ENCODE measurements around the gene COPZ2. TPM values are rescaled to one million over a fixed set of nuclear protein-coding genes. Genes with fewer than 3 reads are reported as not detected.
A peak's percentile ranks its signal among the peaks of the same experiment; 100 is the strongest.

Gene COPZ2
- total RNA-seq, 1 donor from 2014 or later = 4.0 TPM

GRCh38 chr17:47998044-47998443 lies 39.6 kb downstream of the COPZ2 start:
- Mint-ChIP-seq H3K27ac (ENCODE audit: unreplicated experiment) (peak overlapping the region; percentile 94), H3K36me3 (ENCODE audit: low read depth) (peaks cover 3% of the 10 kb centered on the region), H3K27me3 (ENCODE audit: low read depth) (peaks cover 5% of the 10 kb centered on the region)

DNA sequence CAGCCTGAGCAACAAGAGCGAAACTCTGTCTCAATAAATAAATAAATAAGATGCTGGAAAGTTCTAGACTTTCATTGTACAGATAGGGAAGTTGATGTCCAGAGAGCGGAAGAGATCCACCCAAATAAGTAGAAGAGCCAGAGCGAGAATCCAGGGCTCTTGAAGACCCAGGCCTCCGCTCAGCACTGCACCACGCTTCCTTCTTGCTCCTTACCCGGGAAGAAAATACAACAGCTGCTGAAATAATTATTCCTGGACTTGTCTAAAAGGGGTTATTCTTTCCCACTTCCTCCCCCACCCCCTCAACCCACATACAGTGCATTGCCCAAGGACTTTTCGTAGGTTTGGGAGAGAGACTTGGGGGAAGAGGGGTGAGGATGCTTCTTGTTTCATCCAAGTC lies 40.0 kb downstream of the COPZ2 start:
- Mint-ChIP-seq H3K4me3 (peak overlapping the region; percentile 79), H3K27ac (ENCODE audit: unreplicated experiment) (peak overlapping the region; percentile 94), H3K36me3 (ENCODE audit: low read depth) (peaks cover 3% of the 10 kb centered on the region), H3K4me1 (peaks cover 76% of the 10 kb centered on the region), H3K27me3 (ENCODE audit: low read depth) (peaks cover 5% of the 10 kb centered on the region), H3K9me3 (no peaks in the 10 kb centered on the region)
- no peak for TF ChIP-seq CTCF (conservative IDR thresholded peaks at IDR 0.05)
- no peak for DNase-seq (ENCODE audit: low read depth, low spot score)

More at GRCh38 chr17:47998044-47998443, 39.6 kb downstream of the COPZ2 start:
- Mint-ChIP-seq H3K4me3 (peak overlapping the region; percentile 79), H3K9me3 (no peaks in the 10 kb centered on the region), H3K4me1 (peaks cover 76% of the 10 kb centered on the region)
- no peak for TF ChIP-seq CTCF (conservative IDR thresholded peaks at IDR 0.05)
- DNase-seq (ENCODE audit: low read depth, low spot score) = no peak

DNA sequence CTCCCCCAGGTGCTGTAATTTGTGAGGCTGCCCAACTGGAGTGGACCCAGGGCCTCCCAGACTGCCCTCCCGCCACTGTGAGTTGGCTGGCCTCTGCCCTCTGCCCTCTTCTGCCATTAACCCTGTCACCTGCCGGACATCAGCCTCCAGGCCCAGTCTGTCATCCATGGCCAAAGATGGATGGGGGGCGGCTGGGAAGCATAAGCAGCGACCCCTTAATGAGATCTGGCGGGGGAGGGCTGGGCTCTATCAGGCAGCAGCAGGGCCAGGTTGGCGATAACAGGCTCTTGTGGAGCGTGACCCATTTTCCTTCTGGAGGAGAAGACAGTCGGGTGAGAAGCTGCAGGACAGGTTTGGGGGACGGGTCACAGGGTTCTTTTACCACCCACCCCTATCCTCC lies 41.4 kb downstream of the COPZ2 start:
- no peak for TF ChIP-seq CTCF (conservative IDR thresholded peaks at IDR 0.05)
- Mint-ChIP-seq H3K4me3 (peak overlapping the region; percentile 91), H3K27ac (ENCODE audit: unreplicated experiment) (peak overlapping the region; percentile 98), H3K9me3 (no peaks in the 10 kb centered on the region), H3K36me3 (ENCODE audit: low read depth) (peaks cover 3% of the 10 kb centered on the region), H3K4me1 (peaks cover 78% of the 10 kb centered on the region), H3K27me3 (ENCODE audit: low read depth) (peaks cover 5% of the 10 kb centered on the region)
- DNase-seq (ENCODE audit: low read depth, low spot score) = no peak

- H3K27me3 Mint-ChIP-seq (ENCODE audit: low read depth) = peaks cover 7% of the 10 kb centered on the region
- H3K4me1 Mint-ChIP-seq = peaks cover 84% of the 10 kb centered on the region
- TF ChIP-seq CTCF (conservative IDR thresholded peaks at IDR 0.05) = no peak
- peaks cover 3% of the 10 kb centered on the region for H3K36me3 Mint-ChIP-seq (ENCODE audit: low read depth)
- peak overlapping the region; percentile 91 for H3K4me3 Mint-ChIP-seq
- H3K27ac Mint-ChIP-seq (ENCODE audit: unreplicated experiment) = peak overlapping the region; percentile 98
- peak; percentile 82 for DNase-seq (ENCODE audit: low read depth, low spot score)
- H3K9me3 Mint-ChIP-seq = no peaks in the 10 kb centered on the region
These were observed 42.2 kb downstream of the COPZ2 start for GRCh38 chr17:47995241-47995935.

DNA sequence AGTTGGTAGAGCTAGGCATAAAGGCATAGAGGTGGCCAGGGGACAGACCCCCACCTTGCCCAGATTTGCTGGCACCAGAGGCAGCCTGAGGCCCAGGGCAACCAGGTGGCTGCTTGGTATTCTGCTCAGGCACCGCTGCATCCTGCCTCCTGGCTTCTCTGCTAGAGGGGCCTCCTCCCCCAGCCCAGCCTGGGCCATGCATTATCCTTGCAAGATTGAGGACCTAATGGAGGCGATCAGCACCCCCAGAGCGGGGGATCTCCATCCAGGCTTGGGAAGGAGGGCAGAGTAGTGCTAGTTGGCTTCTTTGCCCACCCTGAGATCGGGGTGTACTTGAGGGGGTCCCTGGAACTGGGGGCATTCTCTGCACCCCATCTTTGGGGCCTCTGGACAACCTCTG lies 42.9 kb downstream of the COPZ2 start:
- H3K9me3 Mint-ChIP-seq = no peaks in the 10 kb centered on the region
- H3K4me3 Mint-ChIP-seq = peak overlapping the region; percentile 91
- peaks cover 1% of the 10 kb centered on the region for H3K36me3 Mint-ChIP-seq (ENCODE audit: low read depth)
- no peak for TF ChIP-seq CTCF (conservative IDR thresholded peaks at IDR 0.05)
- peak overlapping the region; percentile 98 for H3K27ac Mint-ChIP-seq (ENCODE audit: unreplicated experiment)
- H3K27me3 Mint-ChIP-seq (ENCODE audit: low read depth) = peaks cover 7% of the 10 kb centered on the region
- DNase-seq (ENCODE audit: low read depth, low spot score) = no peak
- H3K4me1 Mint-ChIP-seq = peaks cover 84% of the 10 kb centered on the region
